Mesodermal cell (in vitro differentiated cells): Measurements from ENCODE around the gene STX12.
"Not testable (repeated sequence)": the region's sequence is repeated elsewhere in the genome, so short reads cannot be mapped to it uniquely, and the experiment has no call there.

Experiments
- H3K27ac ChIP-seq: 2 replicates; pipeline ENCODE4 v1.7.0; 2013; ENCODE audit warnings: mild to moderate bottlenecking, low read depth, low read length, moderate library complexity; ENCODE audit not compliant: severe bottlenecking
- H3K36me3 ChIP-seq: 2 replicates; pipeline ENCODE4 v1.7.1; 2013; ENCODE audit warnings: mild to moderate bottlenecking, low read length, moderate library complexity; ENCODE audit not compliant: control insufficient read depth, insufficient read depth
- H3K4me1 ChIP-seq: one replicate; pipeline ENCODE4 v1.7.1; 2013; ENCODE audit warnings: mild to moderate bottlenecking, low read length; ENCODE audit not compliant: insufficient read depth, control insufficient read depth, poor library complexity, severe bottlenecking
- H3K4me3 ChIP-seq: 2 replicates; pipeline ENCODE4 v1.7.0; 2013; ENCODE audit warnings: low read length, control low read depth, mild to moderate bottlenecking; ENCODE audit not compliant: insufficient read depth, poor library complexity, severe bottlenecking; ENCODE audit errors: extremely low read depth
- H3K9me3 ChIP-seq: 2 replicates; pipeline ENCODE4 v1.7.1; 2013; ENCODE audit warnings: mild to moderate bottlenecking, low read length, moderate library complexity; ENCODE audit not compliant: control insufficient read depth
- WGBS, 2 experiments: methylation state at CpG; one replicate each; pipeline ENCODE4 v1.1.5; 2013; ENCODE audit warnings: missing lambda C conversion rate in 2 of 2; ENCODE audit not compliant: insufficient coverage in 2 of 2; 5-methylcytosine and 5-hydroxymethylcytosine counted together

The STX12 gene

GRCh38 chr1:27869719-27870085 is 96.7 kb downstream of the STX12 start:
- no peaks in the 10 kb centered on the region for H3K9me3 ChIP-seq
- no peaks in the 10 kb centered on the region for H3K4me1 ChIP-seq
- no peaks in the 10 kb centered on the region for H3K36me3 ChIP-seq
- H3K27ac ChIP-seq = no peak overlapping the region
- 83 to 90% methylated on average over 1 of the region's 1 CpG for WGBS, 2 experiments
- H3K4me3 ChIP-seq = no peak overlapping the region

- not testable (repeated sequence) for H3K4me1 ChIP-seq, H3K27ac ChIP-seq, H3K9me3 ChIP-seq, H3K4me3 ChIP-seq, H3K36me3 ChIP-seq
- WGBS, 2 experiments = 88 to 93% methylated on average over 4 to 7 of the region's 7 CpGs
Measured at GRCh38 chr1:27871076-27871475, 98.1 kb downstream of the STX12 start.

- Histone ChIP-seq H3K9me3 (no peaks in the 10 kb centered on the region), H3K4me3 (peak within 1 kb of the TSS; percentile 63), H3K4me1 (no peaks in the 10 kb centered on the region), H3K36me3 (no peaks in the 10 kb centered on the region), H3K27ac (no peak within 1 kb of the TSS)
- WGBS, 2 experiments = 12% methylated on average over 37 to 44 of the region's 53 CpGs
Measured at GRCh38 chr1:27872059-27872801, 99.2 kb downstream of the STX12 start, which contains the start of gene THEMIS2. Gene THEMIS2, plus strand, starts transcription at chr1:27872544. Its CDS starts 28 bp downstream, at chr1:27872572.

- H3K27ac ChIP-seq = no peak overlapping the region
- H3K4me3 ChIP-seq = peak overlapping the region; percentile 63
- no peaks in the 10 kb centered on the region for H3K4me1 ChIP-seq
- WGBS, 2 experiments = 21 to 24% methylated on average over 35 to 38 of the region's 38 CpGs
- H3K9me3 ChIP-seq = no peaks in the 10 kb centered on the region
- no peaks in the 10 kb centered on the region for H3K36me3 ChIP-seq
Measured at GRCh38 chr1:27872802-27873551, 100.0 kb downstream of the STX12 start.

GRCh38 chr1:27873671-27874384 is 100.8 kb downstream of the STX12 start:
- Histone ChIP-seq H3K9me3 (no peaks in the 10 kb centered on the region), H3K4me3 (no peak overlapping the region), H3K27ac (no peak overlapping the region), H3K36me3 (no peaks in the 10 kb centered on the region), H3K4me1 (no peaks in the 10 kb centered on the region)
- WGBS, 2 experiments = 93 to 95% methylated on average over 9 to 12 of the region's 16 CpGs
